Peyer's patch (tissue), 4 donors: ENCODE measurements around the gene PLEKHM2.

Experiments used
- CTCF ChIP-seq, 6 experiments: fragments of 450-650 bp in 4 of 6; fragments of 200-600 bp in 2 of 6; sonication (generic) in 1 of 6; IDR thresholded peaks; one replicate each; pipeline ENCODE4 v1.5.1; 2017 to 2019; ENCODE audit warnings: antibody characterized with exemption in 6 of 6, mild to moderate bottlenecking in 3 of 6, moderate library complexity in 1 of 6
- POLR2A ChIP-seq, 2 donors: fragments of 450-650 bp; IDR thresholded peaks; one replicate each; pipeline ENCODE4 v1.5.1; 2017; ENCODE audit warnings: antibody characterized with exemption in 2 of 2, mild to moderate bottlenecking in 2 of 2, moderate library complexity in 2 of 2

- no peak for TF ChIP-seq CTCF (IDR thresholded peaks at IDR 0.05)
- no peak for TF ChIP-seq POLR2A (IDR thresholded peaks at IDR 0.05)
Measured at GRCh38 chr1:15717418-15718125, 33.5 kb downstream of the PLEKHM2 start.
